IMR-90 (cell line): ENCODE data around the gene ANKRD27. TPM values are rescaled to one million over a fixed set of nuclear protein-coding genes. Genes with fewer than 3 reads are reported as not detected.

Source experiments
- ATAC-seq: fragments of 200-7000 bp; cut with Tn5 transposase; 2 replicates; pipeline ENCODE4 v1.9.1; 2020; ENCODE audit warnings: low read depth, mild to moderate bottlenecking, moderate library complexity
- BruUV-seq: library from RNA; stranded (reverse); fragments of 400-500 nt; replicated peaks from 2 replicates; lab custom pipeline; 2021; lab: Mats Ljungman, UMichigan
- CTCF ChIA-PET: fragments of 300-600 bp; formaldehyde crosslinking; extraction: SDS; loops from one replicate; lab custom pipeline; 2021; ENCODE audit warnings: antibody characterized with exemption; lab: Yijun Ruan, JAX
- POLR2A ChIA-PET: fragments of 300-600 bp; sonication (Branson Sonifier 250); formaldehyde crosslinking; loops from one replicate; lab custom pipeline; 2022; ENCODE audit warnings: antibody characterized with exemption; ENCODE audit not compliant: unreplicated experiment; lab: Charles Lee
- DNase-seq: peaks from one replicate; pipeline ENCODE4 v3.0.0; 2013
- H2AFZ ChIP-seq: replicated peaks from 2 replicates; pipeline ENCODE3; 2013; ENCODE audit warnings: low read length, mild to moderate bottlenecking; ENCODE audit not compliant: poor library complexity
- H2AK5ac ChIP-seq: 2 replicates; pipeline ENCODE4 v1.6.1; 2013; ENCODE audit warnings: low read depth, low read length, inconsistent platforms
- H2AK9ac ChIP-seq: replicated peaks from 2 replicates; pipeline ENCODE3; 2013; ENCODE audit warnings: mild to moderate bottlenecking, low read depth, low read length, moderate library complexity; ENCODE audit not compliant: poor library complexity
- H2BK120ac ChIP-seq: 2 replicates; pipeline ENCODE4 v1.6.1; 2013; ENCODE audit warnings: low read depth, low read length, inconsistent platforms
- H2BK15ac ChIP-seq: 3 replicates; pipeline ENCODE4 v1.6.1; 2013; ENCODE audit warnings: low read depth, low read length, inconsistent platforms
- H2BK20ac ChIP-seq: 2 replicates; pipeline ENCODE4 v1.6.1; 2013; ENCODE audit warnings: low read depth, mild to moderate bottlenecking, inconsistent platforms, low read length, moderate library complexity
- H2BK5ac ChIP-seq: 2 replicates; pipeline ENCODE4 v1.6.1; 2013; ENCODE audit warnings: mild to moderate bottlenecking, low read depth, low read length, inconsistent platforms; ENCODE audit not compliant: poor library complexity, severe bottlenecking
- H3K14ac ChIP-seq: replicated peaks from 2 replicates; pipeline ENCODE4 v1.6.1; 2013; ENCODE audit warnings: low read depth, low read length, inconsistent platforms
- H3K18ac ChIP-seq: 2 replicates; pipeline ENCODE4 v1.6.1; 2013; ENCODE audit warnings: low read depth, low read length, control low read depth
- H3K23ac ChIP-seq: 2 replicates; pipeline ENCODE4 v1.6.1; 2013; ENCODE audit warnings: low read depth, low read length, inconsistent platforms
- H3K27ac ChIP-seq: 2 replicates; pipeline ENCODE4 v1.5.1; 2013; ENCODE audit warnings: mild to moderate bottlenecking, control low read depth, low read length; ENCODE audit not compliant: insufficient read depth
- H3K27me3 ChIP-seq: 2 replicates; pipeline ENCODE4 v1.6.1; 2013; ENCODE audit warnings: low read length; ENCODE audit not compliant: control insufficient read depth, insufficient read depth
- H3K36me3 ChIP-seq: 2 replicates; pipeline ENCODE4 v1.6.1; 2013; ENCODE audit warnings: low read length, mixed read lengths; ENCODE audit not compliant: control insufficient read depth, insufficient read depth
- H3K4ac ChIP-seq: 2 replicates; pipeline ENCODE4 v1.6.1; 2013; ENCODE audit warnings: low read depth, low read length, inconsistent platforms
- H3K4me1 ChIP-seq: 2 replicates; pipeline ENCODE4 v1.6.1; 2013; ENCODE audit warnings: low read length, mixed read lengths; ENCODE audit not compliant: control insufficient read depth, insufficient read depth
- H3K4me2 ChIP-seq: 2 replicates; pipeline ENCODE4 v1.6.1; 2013; ENCODE audit warnings: low read depth, mild to moderate bottlenecking, control low read depth, low read length, moderate library complexity
- H3K4me3 ChIP-seq: 2 replicates; pipeline ENCODE4 v1.5.1; 2013; ENCODE audit warnings: low read depth, mild to moderate bottlenecking, control low read depth, low read length, moderate library complexity; ENCODE audit not compliant: insufficient read depth
- H3K56ac ChIP-seq: 2 replicates; pipeline ENCODE4 v1.6.1; 2013; ENCODE audit warnings: low read length, inconsistent platforms; ENCODE audit not compliant: insufficient read depth; ENCODE audit errors: extremely low read depth
- H3K79me1 ChIP-seq, 2 experiments: 2 replicates each; pipeline ENCODE4 v1.6.1; 2013; ENCODE audit warnings: low read length in 2 of 2, inconsistent platforms in 1 of 2, low read depth in 1 of 2
- H3K9ac ChIP-seq: 2 replicates; pipeline ENCODE4 v1.6.1; 2013; ENCODE audit warnings: low read depth, low read length, control low read depth
- H3K9me1 ChIP-seq: 2 replicates; pipeline ENCODE4 v1.6.1; 2013; ENCODE audit warnings: low read length, inconsistent platforms; ENCODE audit not compliant: insufficient read depth
- H3K9me3 ChIP-seq: 2 replicates; pipeline ENCODE4 v1.6.1; 2013; ENCODE audit warnings: low read length; ENCODE audit not compliant: control insufficient read depth, insufficient read depth
- H4K20me1 ChIP-seq: 2 replicates; pipeline ENCODE4 v1.6.1; 2013; ENCODE audit warnings: low read length, inconsistent platforms; ENCODE audit not compliant: insufficient read depth
- H4K5ac ChIP-seq: 2 replicates; pipeline ENCODE4 v1.6.1; 2013; ENCODE audit warnings: mild to moderate bottlenecking, low read depth, low read length, control low read depth
- H4K8ac ChIP-seq, 2 experiments: 2 replicates each; pipeline ENCODE4 v1.6.1; 2013; ENCODE audit warnings: low read depth in 2 of 2, low read length in 2 of 2, control low read depth in 1 of 2, inconsistent platforms in 1 of 2
- H4K91ac ChIP-seq: 2 replicates; pipeline ENCODE4 v1.6.1; 2013; ENCODE audit warnings: low read depth, low read length, inconsistent platforms; ENCODE audit not compliant: insufficient read depth
- BHLHE40 ChIP-seq: fragments of 150-350 bp; IDR thresholded peaks from 2 replicates; pipeline ENCODE4 v1.6.1; 2016; ENCODE audit warnings: mild to moderate bottlenecking, low read depth, low read length
- CEBPB ChIP-seq: IDR thresholded peaks from 2 replicates; pipeline ENCODE4 v1.6.1; 2012; ENCODE audit warnings: low read depth, low read length, improper control_type of control experiment
- FOS ChIP-seq: fragments of 150-350 bp; IDR thresholded peaks from 2 replicates; pipeline ENCODE4 v1.6.1; 2016; ENCODE audit warnings: low read depth, low read length
- MAFK ChIP-seq: IDR thresholded peaks from 2 replicates; pipeline ENCODE4 v1.6.1; 2012; ENCODE audit warnings: low read depth, low read length, improper control_type of control experiment
- MAZ ChIP-seq: IDR thresholded peaks from 2 replicates; pipeline ENCODE4 v1.6.1; 2012; ENCODE audit warnings: low read depth, mild to moderate bottlenecking, low read length, improper control_type of control experiment, moderate library complexity, borderline replicate concordance
- MXI1 ChIP-seq: IDR thresholded peaks from 2 replicates; pipeline ENCODE4 v1.6.1; 2012; ENCODE audit warnings: low read depth, mild to moderate bottlenecking, low read length, moderate library complexity, borderline replicate concordance
- NFE2L2 ChIP-seq: fragments of 150-350 bp; IDR thresholded peaks from 2 replicates; pipeline ENCODE4 v1.6.1; 2016; ENCODE audit warnings: low read depth, mild to moderate bottlenecking, low read length
- RFX5 ChIP-seq: IDR thresholded peaks from 2 replicates; pipeline ENCODE4 v1.8.0; 2012; ENCODE audit warnings: low read depth, mild to moderate bottlenecking, low read length, moderate library complexity
- WGBS, 2 experiments: methylation state at CpG; one replicate each; pipeline versions ENCODE4 v1.1.5 to v1.1.7; 2013; ENCODE audit warnings: missing lambda C conversion rate in 2 of 2; ENCODE audit not compliant: insufficient read length in 1 of 2; ENCODE audit errors: extremely low coverage in 2 of 2; 5-methylcytosine and 5-hydroxymethylcytosine counted together
- dilution Hi-C: fragments of 300-500 bp; cut with HindIII; formaldehyde crosslinking; loops from one replicate; pipeline ENCODE4 v1.14.3; 2018; ENCODE audit warnings: low sequenced_read_pairs; ENCODE audit not compliant: unreplicated experiment
- in situ Hi-C: fragments of 300-500 bp; cut with MboI; formaldehyde crosslinking; loops from 3 replicates; pipeline ENCODE4 v1.14.3; 2019; ENCODE audit warnings: low sequenced_read_pairs, inconsistent platforms, mixed read lengths
- intact Hi-C: fragments of 100-400 bp; cut with micrococcal nuclease; formaldehyde crosslinking; loops from 2 replicates; pipeline ENCODE4 v1.10.0; 2022
- polyA plus RNA-seq, 3 experiments: library from polyadenylated mRNA; depleted of rRNA; stranded (reverse); fragments of >200 nt; gene quantifications; 2 replicates each; pipeline ENCODE4 v1.2.3, GENCODE V29; 2012; ENCODE audit warnings: low replicate concordance in 1 of 3
- total RNA-seq: library from RNA; depleted of rRNA; stranded (reverse); fragments of >200 nt; gene quantifications from 2 replicates; pipeline ENCODE4 v1.2.3, GENCODE V29; 2012
- TF ChIP-seq, protein P1 (sequence below): conservative IDR thresholded peaks from 2 replicates; pipeline ENCODE4 v1.5.1; 2012; ENCODE audit warnings: mild to moderate bottlenecking, low read depth, low read length, improper control_type of control experiment
- TF ChIP-seq, protein P2 (sequence below): fragments of 150-350 bp; IDR thresholded peaks from 2 replicates; pipeline ENCODE4 v1.6.1; 2017; ENCODE audit warnings: mild to moderate bottlenecking, antibody characterized with exemption, low read length, low read depth

Gene ANKRD27
- total and polyA plus RNA-seq, 2 of the 4 experiments (the other 2 are of a cell fraction): 16.7 to 35.0 TPM

GRCh38 chr19:32563761-32564160 is 111.2 kb downstream of the ANKRD27 start:
- Histone ChIP-seq H2AK9ac (no peak overlapping the region), H3K4me2 (no peak overlapping the region), H4K20me1 (no peaks in the 10 kb centered on the region), H3K9ac (no peak overlapping the region), H3K14ac (no peak overlapping the region), H3K4ac (no peak overlapping the region), H3K9me1 (no peaks in the 10 kb centered on the region), H3K27ac (no peak overlapping the region), H3K4me3 (no peak overlapping the region), H4K8ac (no peak overlapping the region), H3K23ac (no peak overlapping the region), H3K27me3 (no peaks in the 10 kb centered on the region; the same call in 1 of the 2 replicates), H2AFZ (no peak overlapping the region), H4K91ac (no peak overlapping the region), H2BK120ac (no peak overlapping the region), H2BK15ac (no peak overlapping the region), H2BK5ac (no peak overlapping the region), H2BK20ac (no peak overlapping the region), H3K56ac (no peak overlapping the region), H3K4me1 (no peaks in the 10 kb centered on the region), H3K18ac (no peak overlapping the region), H2AK5ac (no peak overlapping the region), H4K5ac (no peak overlapping the region), H3K9me3 (no peaks in the 10 kb centered on the region), H3K36me3 (no peaks in the 10 kb centered on the region), H3K79me1 (no peaks in the 10 kb centered on the region)
- no TSS peak for BruUV-seq
- ChIA-PET POLR2A (no interaction called here), CTCF (interaction anchor here (0.6 to 1.0 kb wide), 2 partner anchors 276 to 1897 kb away, joined by 3 to 4 read pairs; no protein-coding TSS in a partner anchor)
- in situ Hi-C loops: loop anchor here (10.0 to 25.0 kb wide), 2 partner anchors 279 to 1901 kb away; no protein-coding TSS in a partner anchor
- DNase-seq: no peak
- no peak for ATAC-seq
- dilution Hi-C loops: no loop called here
- no peak for TF ChIP-seq MAZ
- no peak for TF ChIP-seq MAFK
- TF ChIP-seq FOS: no peak
- no peak for TF ChIP-seq NFE2L2
- no peak for TF ChIP-seq CEBPB
- TF ChIP-seq, protein P1, sequence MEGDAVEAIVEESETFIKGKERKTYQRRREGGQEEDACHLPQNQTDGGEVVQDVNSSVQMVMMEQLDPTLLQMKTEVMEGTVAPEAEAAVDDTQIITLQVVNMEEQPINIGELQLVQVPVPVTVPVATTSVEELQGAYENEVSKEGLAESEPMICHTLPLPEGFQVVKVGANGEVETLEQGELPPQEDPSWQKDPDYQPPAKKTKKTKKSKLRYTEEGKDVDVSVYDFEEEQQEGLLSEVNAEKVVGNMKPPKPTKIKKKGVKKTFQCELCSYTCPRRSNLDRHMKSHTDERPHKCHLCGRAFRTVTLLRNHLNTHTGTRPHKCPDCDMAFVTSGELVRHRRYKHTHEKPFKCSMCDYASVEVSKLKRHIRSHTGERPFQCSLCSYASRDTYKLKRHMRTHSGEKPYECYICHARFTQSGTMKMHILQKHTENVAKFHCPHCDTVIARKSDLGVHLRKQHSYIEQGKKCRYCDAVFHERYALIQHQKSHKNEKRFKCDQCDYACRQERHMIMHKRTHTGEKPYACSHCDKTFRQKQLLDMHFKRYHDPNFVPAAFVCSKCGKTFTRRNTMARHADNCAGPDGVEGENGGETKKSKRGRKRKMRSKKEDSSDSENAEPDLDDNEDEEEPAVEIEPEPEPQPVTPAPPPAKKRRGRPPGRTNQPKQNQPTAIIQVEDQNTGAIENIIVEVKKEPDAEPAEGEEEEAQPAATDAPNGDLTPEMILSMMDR: no peak
- TF ChIP-seq, protein P2, sequence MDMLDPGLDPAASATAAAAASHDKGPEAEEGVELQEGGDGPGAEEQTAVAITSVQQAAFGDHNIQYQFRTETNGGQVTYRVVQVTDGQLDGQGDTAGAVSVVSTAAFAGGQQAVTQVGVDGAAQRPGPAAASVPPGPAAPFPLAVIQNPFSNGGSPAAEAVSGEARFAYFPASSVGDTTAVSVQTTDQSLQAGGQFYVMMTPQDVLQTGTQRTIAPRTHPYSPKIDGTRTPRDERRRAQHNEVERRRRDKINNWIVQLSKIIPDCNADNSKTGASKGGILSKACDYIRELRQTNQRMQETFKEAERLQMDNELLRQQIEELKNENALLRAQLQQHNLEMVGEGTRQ: no peak
- no peak for TF ChIP-seq RFX5
- no peak for TF ChIP-seq MXI1
- no peak for TF ChIP-seq BHLHE40
- intact Hi-C loops: no loop called here
- WGBS, 2 experiments: 75% methylated on average over 8 of the region's 9 CpGs; no CpG with 5 or more reads in 1 of the 2 experiments
